HEK293 (cell line): Measurements from ENCODE around the gene GAST.

Experiments used
- CTCF ChIA-PET: fragments of 350-600 bp; formaldehyde crosslinking; extraction: SDS; loops from one replicate; lab custom pipeline; 2021; ENCODE audit warnings: antibody characterized with exemption; lab: Yijun Ruan, JAX
- POLR2A ChIA-PET: fragments of 300-600 bp; formaldehyde crosslinking; extraction: SDS; loops from one replicate; lab custom pipeline; 2020; ENCODE audit warnings: antibody characterized with exemption, inconsistent platforms; lab: Yijun Ruan, JAX
- H3K27ac ChIP-seq: fragments of 200-500 bp; sonication (Bioruptor generic); 2 replicates; pipeline ENCODE4 v1.5.1; 2014; ENCODE audit warnings: low read depth, low read length, control low read depth, inconsistent platforms; ENCODE audit errors: extremely low read depth
- H3K36me3 ChIP-seq, 2 experiments: fragments of 200-500 bp in 1 of 2; sonication (Bioruptor generic) in 1 of 2; 1 replicate in 1 of 2; 2 replicates in 1 of 2; pipeline ENCODE4 v1.5.1; 2014 to 2017; ENCODE audit warnings: inconsistent platforms in 2 of 2, low read length in 2 of 2; ENCODE audit not compliant: control insufficient read depth in 2 of 2, insufficient read depth in 1 of 2
- H3K4me1 ChIP-seq: fragments of 200-500 bp; sonication (Bioruptor generic); 2 replicates; pipeline ENCODE4 v1.5.1; 2014; ENCODE audit warnings: mild to moderate bottlenecking, low read length, inconsistent platforms; ENCODE audit not compliant: control insufficient read depth, insufficient read depth
- H3K4me3 ChIP-seq: 2 replicates; pipeline ENCODE4 v1.5.1; 2011; ENCODE audit warnings: low read depth, mild to moderate bottlenecking, control low read depth, low read length, moderate library complexity
- H3K9me3 ChIP-seq: fragments of 200-500 bp; sonication (Bioruptor generic); 2 replicates; pipeline ENCODE4 v1.5.1; 2014; ENCODE audit warnings: low read depth, low read length, inconsistent platforms; ENCODE audit not compliant: control insufficient read depth, insufficient read depth
- EGR2 ChIP-seq: fragments of 450-650 bp; formaldehyde crosslinking; IDR thresholded peaks from 2 replicates; pipeline ENCODE4 v1.5.1; 2016; ENCODE audit warnings: low read depth, missing biosample characterization, missing genetic modification characterization
- PATZ1 ChIP-seq: fragments of 450-650 bp; formaldehyde crosslinking; IDR thresholded peaks from 2 replicates; pipeline ENCODE4 v1.5.1; 2016; ENCODE audit warnings: missing biosample characterization, missing genetic modification characterization
- PRDM1 ChIP-seq: fragments of 450-650 bp; formaldehyde crosslinking; IDR thresholded peaks from 2 replicates; pipeline ENCODE4; 2016; ENCODE audit warnings: missing biosample characterization, missing genetic modification characterization
- TCF7L2 ChIP-seq: IDR thresholded peaks from 2 replicates; pipeline ENCODE4 v1.6.1; 2011; ENCODE audit warnings: low read depth, mild to moderate bottlenecking, inconsistent platforms, low read length, moderate library complexity, borderline replicate concordance
- ZBTB1 ChIP-seq: fragments of 450-650 bp; formaldehyde crosslinking; IDR thresholded peaks from 2 replicates; pipeline ENCODE4 v1.5.1; 2016; ENCODE audit warnings: missing biosample characterization, missing genetic modification characterization
- ZFHX2 ChIP-seq: fragments of 450-650 bp; formaldehyde crosslinking; conservative IDR thresholded peaks from 2 replicates; pipeline ENCODE4 v1.5.1; 2016; ENCODE audit warnings: missing biosample characterization, missing genetic modification characterization
- ZNF121 ChIP-seq: fragments of 450-650 bp; formaldehyde crosslinking; IDR thresholded peaks from 2 replicates; pipeline ENCODE4 v1.5.1; 2016; ENCODE audit warnings: missing biosample characterization, missing genetic modification characterization
- ZNF19 ChIP-seq: fragments of 450-650 bp; formaldehyde crosslinking; IDR thresholded peaks from 2 replicates; pipeline ENCODE4; 2016; ENCODE audit warnings: missing biosample characterization, missing genetic modification characterization, low read depth
- ZNF366 ChIP-seq: fragments of 450-650 bp; formaldehyde crosslinking; conservative IDR thresholded peaks from 2 replicates; pipeline ENCODE4 v1.5.1; 2016; ENCODE audit warnings: missing biosample characterization, missing genetic modification characterization
- ZSCAN4 ChIP-seq: fragments of 450-650 bp; formaldehyde crosslinking; IDR thresholded peaks from 2 replicates; pipeline ENCODE4 v1.5.1; 2017; ENCODE audit warnings: missing biosample characterization, missing genetic modification characterization

Gene GAST

GRCh38 chr17:41705271-41705991 is 6.7 kb upstream of the GAST start:
- no peak overlapping the region for H3K4me3 ChIP-seq
- no peaks in the 10 kb centered on the region for H3K36me3 ChIP-seq
- TF ChIP-seq PRDM1 (tag by site-specific recombination) (peak; percentile 42; the same call in 1 of the 2 replicates), ZFHX2 (tag by site-specific recombination) (peak; percentile 42), ZNF366 (tag by site-specific recombination) (0 out of 2 replicates have a peak, but pooled peaks have one; percentile 20), PATZ1 (no peak), EGR2 (tag by site-specific recombination) (0 out of 2 replicates have a peak, but pooled peaks have one; percentile 45), ZSCAN4 (tag by site-specific recombination) (no peak), ZBTB1 (no peak)
- POLR2A ChIA-PET: interaction anchor here (0.9 to 1.9 kb wide), 4 partner anchors 16 to 267 kb away, joined by 3 to 9 read pairs (median 8); partner anchors contain the start of gene EIF1
- H3K27ac ChIP-seq: no peak overlapping the region
- CTCF ChIA-PET: interaction anchor here (1.0 to 9.8 kb wide), 2 partner anchors 11 to 96 kb away, joined by 4 to 103 read pairs; no protein-coding TSS in a partner anchor
- no peaks in the 10 kb centered on the region for H3K4me1 ChIP-seq
- no peaks in the 10 kb centered on the region for H3K9me3 ChIP-seq

DNA sequence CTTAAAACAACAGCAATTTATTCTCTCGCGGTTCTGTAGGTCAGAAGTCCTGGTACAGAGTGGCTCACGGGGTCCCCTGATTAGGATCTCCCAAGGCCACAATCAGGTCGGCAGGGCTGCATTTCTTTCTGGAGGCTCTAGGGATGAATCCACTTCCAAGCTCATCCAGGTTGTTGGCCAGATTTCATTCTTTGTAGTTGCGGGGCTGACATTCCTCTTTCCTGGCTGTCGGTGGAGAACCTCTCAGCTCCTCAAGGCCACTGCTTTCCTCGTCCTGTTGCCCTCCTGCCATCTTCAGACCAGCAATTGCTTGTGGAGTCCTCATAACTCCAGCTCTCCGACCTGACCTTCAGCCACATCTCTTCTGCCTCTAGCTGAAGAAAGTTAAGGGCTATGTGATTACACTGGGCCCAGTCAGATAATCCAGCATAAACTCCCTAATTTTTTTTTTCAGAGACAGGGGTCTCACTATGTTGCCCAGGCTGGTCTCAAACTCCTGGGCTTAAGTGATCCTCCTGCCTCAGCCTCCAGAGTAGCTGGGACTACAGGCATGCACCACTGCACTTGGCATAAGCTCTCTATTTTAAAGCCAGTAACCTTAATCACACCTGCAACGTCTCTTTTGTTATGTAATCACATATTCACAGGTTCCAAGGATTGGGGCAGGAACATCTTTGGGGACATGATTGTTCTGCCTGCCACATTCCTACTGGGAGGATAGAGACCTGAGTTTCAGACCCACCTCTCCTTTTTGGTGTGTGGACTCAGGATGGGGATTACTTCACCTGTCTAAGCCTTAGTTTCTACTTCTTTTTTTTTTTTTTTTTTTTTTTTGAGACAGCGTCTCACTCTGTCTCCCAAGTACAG is 4.1 kb upstream of the GAST start:
- TF ChIP-seq TCF7L2 (no peak), ZNF121 (peak; percentile 41; the same call in 1 of the 2 replicates)
- ChIA-PET CTCF (interaction anchor here (0.7 to 9.8 kb wide), 7 partner anchors 10 to 384 kb away, joined by 3 to 103 read pairs (median 6); no protein-coding TSS in a partner anchor), POLR2A (interaction anchor here (0.6 to 3.5 kb wide), 8 partner anchors 13 to 79 kb away, joined by 3 to 24 read pairs (median 4); partner anchors contain the start of genes EIF1 and JUP)
- H3K9me3 ChIP-seq: no peaks in the 10 kb centered on the region
- no peaks in the 10 kb centered on the region for H3K36me3 ChIP-seq
- H3K27ac ChIP-seq: no peak overlapping the region
- H3K4me1 ChIP-seq: no peaks in the 10 kb centered on the region
- H3K4me3 ChIP-seq: no peak overlapping the region

GRCh38 chr17:41710472-41711090 is 1.6 kb upstream of the GAST start:
- Histone ChIP-seq H3K4me3 (no peak overlapping the region), H3K27ac (no peak overlapping the region), H3K4me1 (no peaks in the 10 kb centered on the region), H3K36me3 (no peaks in the 10 kb centered on the region), H3K9me3 (no peaks in the 10 kb centered on the region)
- ChIA-PET POLR2A (interaction anchor here (1.5 to 3.5 kb wide), 3 partner anchors 21 to 22 kb away, joined by 3 to 24 read pairs (median 4); partner anchors contain the start of gene EIF1), CTCF (interaction anchor here (1.2 to 9.8 kb wide), 2 partner anchors 16 to 86 kb away, joined by 5 to 103 read pairs; partner anchors contain the start of gene KRT17)
- no peak for TF ChIP-seq ZNF19 (tag by site-specific recombination)
